Neuronal stem cell (in vitro differentiated cells): ENCODE results near the gene SMIM29.
"Not testable (repeated sequence)": the region's sequence is repeated elsewhere in the genome, so short reads cannot be mapped to it uniquely, and the experiment has no call there.

Source experiments
- DNase-seq: peaks from one replicate; pipeline ENCODE4 v3.0.0-alpha.2; 2013; ENCODE audit warnings: low spot score
- H2AFZ ChIP-seq: one replicate; pipeline ENCODE4 v1.6.1; 2013; ENCODE audit warnings: mild to moderate bottlenecking, low read length, inconsistent platforms
- H2AK5ac ChIP-seq: 2 replicates; pipeline ENCODE4 v1.6.1; 2013; ENCODE audit warnings: low read depth, mild to moderate bottlenecking, inconsistent platforms, low read length, moderate library complexity, mixed read lengths
- H2BK120ac ChIP-seq: 2 replicates; pipeline ENCODE4 v1.6.1; 2013; ENCODE audit warnings: low read depth, mild to moderate bottlenecking, inconsistent platforms, low read length, moderate library complexity, mixed read lengths
- H2BK12ac ChIP-seq: one replicate; pipeline ENCODE4 v1.6.1; 2013; ENCODE audit warnings: low read length, inconsistent platforms
- H2BK15ac ChIP-seq: 2 replicates; pipeline ENCODE4 v1.6.1; 2013; ENCODE audit warnings: mild to moderate bottlenecking, low read length, inconsistent platforms, mixed read lengths
- H2BK5ac ChIP-seq: one replicate; pipeline ENCODE4 v1.6.1; 2013; ENCODE audit warnings: inconsistent platforms, mild to moderate bottlenecking, low read length, moderate library complexity
- H3K14ac ChIP-seq: one replicate; pipeline ENCODE4 v1.6.1; 2013; ENCODE audit warnings: low read length, inconsistent platforms
- H3K18ac ChIP-seq: 2 replicates; pipeline ENCODE4 v1.6.1; 2013; ENCODE audit warnings: low read length, inconsistent platforms
- H3K23ac ChIP-seq: 2 replicates; pipeline ENCODE4 v1.6.1; 2013; ENCODE audit warnings: low read depth, mild to moderate bottlenecking, mixed read lengths, low read length, inconsistent platforms; ENCODE audit not compliant: poor library complexity
- H3K27ac ChIP-seq: replicated peaks from 3 replicates; pipeline ENCODE4 v1.5.1; 2013; ENCODE audit warnings: low read length, inconsistent platforms
- H3K27me3 ChIP-seq, 3 experiments: 2 replicates each; pipeline ENCODE4 v1.6.1; 2013; ENCODE audit warnings: low read length in 3 of 3, mild to moderate bottlenecking in 2 of 3, inconsistent platforms in 1 of 3, low read depth in 1 of 3, mixed read lengths in 1 of 3, moderate library complexity in 1 of 3; ENCODE audit not compliant: control insufficient read depth in 3 of 3, insufficient read depth in 3 of 3
- H3K36me3 ChIP-seq, 2 donors: replicated peaks in 1 of 2; 2 replicates each; pipeline ENCODE4 v1.6.1; 2013; ENCODE audit warnings: low read length in 2 of 2; ENCODE audit not compliant: control insufficient read depth in 2 of 2, insufficient read depth in 2 of 2
- H3K4ac ChIP-seq: 2 replicates; pipeline ENCODE4 v1.6.1; 2013; ENCODE audit warnings: inconsistent platforms, mild to moderate bottlenecking, low read length, moderate library complexity
- H3K4me1 ChIP-seq, 2 donors: 1 replicate in 1 of 2; 2 replicates in 1 of 2; pipeline ENCODE4 v1.6.1; 2013; ENCODE audit warnings: low read length in 2 of 2, low read depth in 1 of 2; ENCODE audit not compliant: control insufficient read depth in 2 of 2, insufficient read depth in 1 of 2
- H3K4me2 ChIP-seq: one replicate; pipeline ENCODE4 v1.6.1; 2013; ENCODE audit warnings: mild to moderate bottlenecking, low read length, inconsistent platforms; ENCODE audit not compliant: insufficient read depth, poor library complexity, severe bottlenecking
- H3K4me3 ChIP-seq, 2 donors: 2 replicates each; pipeline ENCODE4 v1.5.1; 2013; ENCODE audit warnings: low read length in 2 of 2, mild to moderate bottlenecking in 2 of 2, inconsistent platforms in 1 of 2, moderate library complexity in 1 of 2
- H3K79me1 ChIP-seq: one replicate; pipeline ENCODE4 v1.6.1; 2013; ENCODE audit warnings: low read depth, mild to moderate bottlenecking, inconsistent platforms, low read length, moderate library complexity
- H3K9ac ChIP-seq: one replicate; pipeline ENCODE4 v1.6.1; 2013; ENCODE audit warnings: mild to moderate bottlenecking, low read depth, low read length, inconsistent platforms; ENCODE audit not compliant: poor library complexity
- H3K9me3 ChIP-seq, 2 donors: replicated peaks in 1 of 2; 2 replicates each; pipeline versions ENCODE3 to v1.6.1; 2013; ENCODE audit warnings: low read length in 2 of 2, mild to moderate bottlenecking in 2 of 2, inconsistent platforms in 1 of 2, low read depth in 1 of 2, mixed read lengths in 1 of 2, moderate library complexity in 1 of 2; ENCODE audit not compliant: control insufficient read depth in 2 of 2, insufficient read depth in 1 of 2
- H4K8ac ChIP-seq: one replicate; pipeline ENCODE4 v1.6.1; 2013; ENCODE audit warnings: low read depth, mild to moderate bottlenecking, inconsistent platforms, low read length, moderate library complexity
- H4K91ac ChIP-seq: one replicate; pipeline ENCODE4 v1.6.1; 2013; ENCODE audit warnings: low read length, low read depth, mild to moderate bottlenecking, inconsistent platforms; ENCODE audit not compliant: poor library complexity
- WGBS, 2 donors: extraction: QIAGEN DNeasy Blood & Tissue Kit; methylation state at CpG; one replicate each; pipeline ENCODE4 v1.1.7; 2013; ENCODE audit warnings: missing lambda C conversion rate in 2 of 2, mixed read lengths in 1 of 2; ENCODE audit not compliant: insufficient read length in 2 of 2, insufficient replicate concordance in 1 of 2; ENCODE audit errors: extremely low coverage in 2 of 2; 5-methylcytosine and 5-hydroxymethylcytosine counted together

SMIM29 gene

DNA sequence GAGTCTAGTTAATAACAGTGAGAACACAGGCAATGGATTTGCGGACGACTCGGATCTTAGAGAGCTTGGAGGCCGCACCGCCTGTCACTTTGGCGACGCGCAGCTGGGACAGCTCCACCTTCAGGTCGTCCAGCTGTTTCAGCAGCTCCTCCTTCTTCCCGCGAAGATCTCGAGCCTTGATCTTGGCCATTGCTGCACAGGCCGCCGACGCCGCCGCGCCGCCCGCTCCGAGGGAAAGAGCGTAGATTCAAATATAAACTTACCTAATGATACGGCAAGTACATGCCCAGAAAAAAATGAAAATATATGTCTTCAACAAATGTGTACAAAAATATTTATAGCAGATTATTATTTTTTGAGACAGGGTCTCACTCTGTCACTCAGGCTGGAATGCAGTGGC, 14.7 kb upstream of the SMIM29 start:
- H3K4me2 ChIP-seq, H3K4me3 ChIP-seq, H2BK15ac ChIP-seq, H2BK12ac ChIP-seq, H4K8ac ChIP-seq, H3K36me3 ChIP-seq, H4K91ac ChIP-seq, H2AK5ac ChIP-seq, DNase-seq, H3K4ac ChIP-seq, H3K18ac ChIP-seq, H3K9me3 ChIP-seq, H3K27me3 ChIP-seq, H3K4me1 ChIP-seq, H2AFZ ChIP-seq, H3K23ac ChIP-seq, H2BK5ac ChIP-seq, H3K14ac ChIP-seq, H3K27ac ChIP-seq, H2BK120ac ChIP-seq, H3K79me1 ChIP-seq, H3K9ac ChIP-seq: not testable (repeated sequence)
- no CpG with 5 or more reads among the region's 23 CpGs for WGBS, 2 donors

DNA sequence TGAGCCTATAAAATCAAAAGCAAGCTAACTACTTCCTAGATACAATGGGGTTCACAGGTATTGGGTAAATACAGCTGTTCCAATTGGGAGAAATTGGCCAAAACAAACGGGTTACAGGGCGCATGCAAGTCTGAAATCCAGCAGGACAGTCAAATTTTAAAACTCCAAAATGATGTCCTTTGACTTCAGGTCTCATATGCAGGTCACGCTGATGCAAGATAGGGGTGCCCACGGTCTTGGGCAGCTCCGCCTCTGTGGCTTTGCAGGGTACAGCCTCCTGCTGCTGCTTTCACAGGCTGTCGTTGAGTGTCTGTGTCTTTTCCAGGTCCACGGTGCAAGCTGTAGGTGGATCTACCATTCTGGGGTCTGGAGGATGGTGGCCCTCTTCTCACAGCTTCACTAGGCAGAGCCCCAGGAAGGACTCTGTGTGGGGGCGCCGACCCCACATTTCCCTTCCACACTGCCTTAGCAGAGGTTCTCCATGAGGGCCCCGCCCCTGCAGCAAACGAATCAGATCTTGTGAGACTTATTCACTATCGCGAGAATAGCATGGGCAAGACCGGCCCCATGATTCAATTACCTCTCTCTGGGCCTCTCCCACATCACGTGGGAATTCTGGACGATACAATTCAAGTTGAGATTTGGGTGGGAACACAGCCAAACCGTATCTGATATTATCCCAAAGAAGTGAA, 11.9 kb upstream of the SMIM29 start:
- H3K4ac ChIP-seq, result no peak overlapping the region
- H2BK120ac ChIP-seq, result no peak overlapping the region
- no peak overlapping the region for H3K9ac ChIP-seq
- H4K91ac ChIP-seq, result no peak overlapping the region
- H3K14ac ChIP-seq, result no peak overlapping the region
- no peak overlapping the region for H2AFZ ChIP-seq
- no peak overlapping the region for H2BK15ac ChIP-seq
- no peak overlapping the region for H3K18ac ChIP-seq
- H2AK5ac ChIP-seq, result no peak overlapping the region
- DNase-seq, result no peak
- H3K27ac ChIP-seq, result no peak overlapping the region
- no peak overlapping the region for H3K4me3 ChIP-seq
- WGBS, 2 donors, result no CpG with 5 or more reads among the region's 17 CpGs
- H3K4me1 ChIP-seq, result no peaks in the 10 kb centered on the region
- H3K79me1 ChIP-seq, result no peaks in the 10 kb centered on the region
- no peak overlapping the region for H3K4me2 ChIP-seq
- H3K36me3 ChIP-seq, result no peaks in the 10 kb centered on the region
- H2BK5ac ChIP-seq, result no peak overlapping the region
- H4K8ac ChIP-seq, result no peak overlapping the region
- H3K23ac ChIP-seq, result no peak overlapping the region
- no peaks in the 10 kb centered on the region for H3K27me3 ChIP-seq
- H2BK12ac ChIP-seq, result no peak overlapping the region
- H3K9me3 ChIP-seq, result peaks cover 0 to 2% of the 10 kb centered on the region in 2 donors

DNA sequence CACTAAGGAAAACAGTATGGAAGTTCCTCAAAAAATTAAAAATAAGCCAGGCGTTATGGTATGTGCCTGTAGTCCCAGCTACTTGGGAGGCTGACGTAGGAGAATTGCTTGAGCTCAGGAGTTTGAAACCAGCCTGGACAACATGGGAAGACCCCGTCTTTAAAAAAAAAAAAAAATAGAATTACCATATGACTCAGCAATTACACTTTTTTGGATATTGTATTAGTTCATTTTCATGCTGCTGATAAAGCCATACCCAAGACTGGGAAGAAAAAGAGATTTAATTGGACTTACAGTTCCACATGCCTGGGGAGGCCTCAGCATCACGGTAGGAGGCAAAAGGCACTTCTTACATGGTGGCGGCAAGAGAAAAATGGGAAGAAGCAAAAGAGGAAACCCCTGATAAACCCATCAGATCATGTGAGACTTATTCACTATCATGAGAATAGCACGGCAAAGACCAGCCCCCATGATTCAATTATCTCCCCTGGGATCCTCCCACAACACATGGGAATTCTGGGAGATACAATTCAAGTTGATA, 10.8 kb upstream of the SMIM29 start:
- Histone ChIP-seq H3K4ac (no peak overlapping the region), H3K9ac (no peak overlapping the region), H3K4me2 (no peak overlapping the region), H3K27me3 (no peaks in the 10 kb centered on the region), H3K4me1 (no peaks in the 10 kb centered on the region), H3K36me3 (no peaks in the 10 kb centered on the region), H2BK120ac (no peak overlapping the region), H3K23ac (no peak overlapping the region), H4K8ac (no peak overlapping the region), H3K18ac (no peak overlapping the region), H3K27ac (no peak overlapping the region), H2BK15ac (no peak overlapping the region), H4K91ac (no peak overlapping the region), H2AK5ac (no peak overlapping the region), H3K4me3 (no peak overlapping the region), H3K9me3 (peaks cover 0 to 2% of the 10 kb centered on the region in 2 donors), H3K14ac (no peak overlapping the region), H2AFZ (no peak overlapping the region), H2BK12ac (no peak overlapping the region), H3K79me1 (no peaks in the 10 kb centered on the region), H2BK5ac (no peak overlapping the region)
- DNase-seq, result no peak
- WGBS, 2 donors, result no CpG with 5 or more reads among the region's 6 CpGs

DNA sequence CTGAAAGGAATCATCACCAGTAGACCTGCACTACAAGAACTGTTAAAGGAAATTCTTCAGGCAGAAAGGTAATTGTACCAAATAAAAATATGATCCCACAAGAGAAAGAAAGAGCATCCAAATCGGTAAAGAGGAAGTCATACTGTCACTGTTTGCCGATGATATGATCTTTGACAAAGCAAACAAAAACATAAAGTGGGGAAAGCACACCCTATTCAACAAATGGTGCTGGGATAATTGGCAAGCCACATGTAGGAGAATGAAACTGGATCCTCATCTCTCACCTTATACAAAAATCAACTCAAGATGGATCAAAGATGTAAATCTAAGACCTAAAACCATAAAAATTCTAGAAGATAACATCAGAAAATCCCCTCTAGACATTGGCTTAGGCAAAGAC, 3.6 kb upstream of the SMIM29 start:
- not testable (repeated sequence) for H3K9ac ChIP-seq, H3K4me3 ChIP-seq, DNase-seq, H4K8ac ChIP-seq, H3K4me2 ChIP-seq, H3K27me3 ChIP-seq, H4K91ac ChIP-seq, H3K18ac ChIP-seq, H2BK15ac ChIP-seq, H3K14ac ChIP-seq, H3K4ac ChIP-seq, H2AFZ ChIP-seq, H2AK5ac ChIP-seq, H3K9me3 ChIP-seq, H3K36me3 ChIP-seq, H2BK5ac ChIP-seq, H3K4me1 ChIP-seq, H3K79me1 ChIP-seq, H3K27ac ChIP-seq, H2BK12ac ChIP-seq, H3K23ac ChIP-seq, H2BK120ac ChIP-seq
- WGBS, 2 donors, result no CpG with 5 or more reads among the region's 2 CpGs
